ENCODE data around the gene SMARCAD1. TPM values are rescaled to one million over a fixed set of nuclear protein-coding genes. Genes with fewer than 3 reads are reported as not detected.

SMARCAD1 gene
- total RNA-seq, 1 experiment from 2014 or later = 57.1 TPM

DNA sequence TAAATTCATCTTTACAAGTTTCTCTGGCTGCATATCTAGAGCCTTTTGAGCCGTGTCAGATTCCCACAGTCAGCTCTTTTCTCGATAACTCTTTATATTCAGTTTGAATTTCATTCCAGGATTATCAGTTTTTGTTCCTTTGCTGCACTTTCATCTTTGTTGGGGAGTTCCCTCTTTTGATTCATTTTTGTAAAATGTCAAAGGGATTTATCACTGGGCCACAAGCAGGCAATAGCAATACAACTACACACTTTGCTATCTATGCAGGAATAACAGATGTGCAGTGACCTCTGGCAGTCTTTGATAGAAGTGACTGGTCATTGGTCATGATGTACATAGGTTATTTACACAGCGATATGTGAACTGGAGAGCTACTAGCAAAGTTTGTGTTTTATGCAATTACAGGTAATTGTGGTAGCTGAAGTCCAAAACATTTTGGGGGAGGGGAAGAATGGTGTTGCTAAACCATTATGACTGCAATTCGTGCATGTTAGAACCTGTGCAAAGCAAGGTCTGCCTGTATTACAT is 91.1 kb downstream of the SMARCAD1 start:
- Histone ChIP-seq H2BK15ac (ENCODE audit: low read depth, low read length) (no peak overlapping the region), H3K4ac (ENCODE audit: low read depth, low read length) (no peak overlapping the region), H2AK5ac (ENCODE audit: insufficient read length, low read length) (no peak overlapping the region), H3K79me2 (ENCODE audit: insufficient read depth, low read length) (no peaks in the 10 kb centered on the region), H3K79me1 (ENCODE audit: insufficient read depth, low read depth, low read length, poor library complexity, severe bottlenecking) (no peaks in the 10 kb centered on the region), H2AFZ (ENCODE audit: low read length) (no peak overlapping the region), H2BK20ac (ENCODE audit: low read depth, low read length, poor library complexity, severe bottlenecking) (no peak overlapping the region), H4K20me1 (ENCODE audit: control insufficient read depth, insufficient read depth, insufficient read length) (no peaks in the 10 kb centered on the region), H3T11ph (ENCODE audit: low read length) (no peak overlapping the region), H3K4me2 (ENCODE audit: insufficient read depth, insufficient read length, low read length) (no peak overlapping the region), H3K4me1 (ENCODE audit: insufficient read depth, low read length) (no peaks in the 10 kb centered on the region), H4K5ac (ENCODE audit: insufficient read length, low read depth, low read length) (no peak overlapping the region), H3K56ac (ENCODE audit: insufficient read length, low read depth, low read length) (no peak overlapping the region), H4K91ac (ENCODE audit: insufficient read length, low read depth, low read length) (no peak overlapping the region), H3K14ac (ENCODE audit: insufficient read depth, low read length) (no peak overlapping the region), H4K8ac (replicated peaks; ENCODE audit: insufficient read length, low read depth, low read length) (no peak overlapping the region), H2BK12ac (ENCODE audit: insufficient read length, low read depth, low read length) (no peak overlapping the region), H2BK120ac (ENCODE audit: low read depth, low read length, poor library complexity, severe bottlenecking) (no peak overlapping the region), H3K23ac (ENCODE audit: insufficient read length, low read depth, low read length) (no peak overlapping the region), H3K27ac (ENCODE audit: insufficient read length, low read depth, low read length) (no peak overlapping the region), H3K18ac (ENCODE audit: insufficient read length, low read depth, low read length) (no peak overlapping the region), H3K23me2 (ENCODE audit: insufficient read length, low read depth, low read length, poor library complexity, severe bottlenecking) (no peaks in the 10 kb centered on the region), H2BK5ac (ENCODE audit: insufficient read length, low read length) (no peak overlapping the region), H3K9ac (ENCODE audit: extremely low read depth, insufficient read length, low read length) (no peak overlapping the region), H3K27me3 (ENCODE audit: insufficient read depth, low read length) (no peaks in the 10 kb centered on the region), H3K9me3 (ENCODE audit: control insufficient read depth, low read depth, low read length) (no peaks in the 10 kb centered on the region)
- H3K9me3 Mint-ChIP-seq = no peaks in the 10 kb centered on the region; a peak in 1 of 5 replicates
- no peak for DNase-seq
- H3K36me3 Mint-ChIP-seq (ENCODE audit: insufficient read depth in 1 of 3, low read depth in 3 of 3) = no peaks in the 10 kb centered on the region
- WGBS (ENCODE audit: extremely low coverage, insufficient read length, low lambda C conversion rate) = no CpG with 5 or more reads among the region's 4 CpGs
- H3K4me3 Mint-ChIP-seq = no peak overlapping the region
- no peak overlapping the region for H3K27ac Mint-ChIP-seq
- no peaks in the 10 kb centered on the region for H3K27me3 Mint-ChIP-seq (ENCODE audit: low read depth)
- H3K4me1 Mint-ChIP-seq = peaks cover 8 to 11% of the 10 kb centered on the region in 2 experiments; a peak in 3 of 4 replicates
- TF ChIP-seq, protein P1, sequence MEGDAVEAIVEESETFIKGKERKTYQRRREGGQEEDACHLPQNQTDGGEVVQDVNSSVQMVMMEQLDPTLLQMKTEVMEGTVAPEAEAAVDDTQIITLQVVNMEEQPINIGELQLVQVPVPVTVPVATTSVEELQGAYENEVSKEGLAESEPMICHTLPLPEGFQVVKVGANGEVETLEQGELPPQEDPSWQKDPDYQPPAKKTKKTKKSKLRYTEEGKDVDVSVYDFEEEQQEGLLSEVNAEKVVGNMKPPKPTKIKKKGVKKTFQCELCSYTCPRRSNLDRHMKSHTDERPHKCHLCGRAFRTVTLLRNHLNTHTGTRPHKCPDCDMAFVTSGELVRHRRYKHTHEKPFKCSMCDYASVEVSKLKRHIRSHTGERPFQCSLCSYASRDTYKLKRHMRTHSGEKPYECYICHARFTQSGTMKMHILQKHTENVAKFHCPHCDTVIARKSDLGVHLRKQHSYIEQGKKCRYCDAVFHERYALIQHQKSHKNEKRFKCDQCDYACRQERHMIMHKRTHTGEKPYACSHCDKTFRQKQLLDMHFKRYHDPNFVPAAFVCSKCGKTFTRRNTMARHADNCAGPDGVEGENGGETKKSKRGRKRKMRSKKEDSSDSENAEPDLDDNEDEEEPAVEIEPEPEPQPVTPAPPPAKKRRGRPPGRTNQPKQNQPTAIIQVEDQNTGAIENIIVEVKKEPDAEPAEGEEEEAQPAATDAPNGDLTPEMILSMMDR (conservative IDR thresholded peaks at IDR 0.05) = no peak
